Measurements from ENCODE around the gene MAP3K20. TPM values are rescaled to one million over a fixed set of nuclear protein-coding genes. Genes with fewer than 3 reads are reported as not detected.

The MAP3K20 gene
- total RNA-seq, 3 donors from 2014 or later: 5.9 to 8.6 (median 6.8) TPM

- DNase-seq: no peak
- no peaks in the 10 kb centered on the region for H3K27me3 Mint-ChIP-seq (ENCODE audit: low read depth)
- no peaks in the 10 kb centered on the region for H3K36me3 Mint-ChIP-seq (ENCODE audit: insufficient read depth)
- ATAC-seq: no peak
- H3K4me3 Mint-ChIP-seq: no peak overlapping the region
- H3K4me1 Mint-ChIP-seq (ENCODE audit: low read depth): peaks cover 2% of the 10 kb centered on the region
- H3K9me3 Mint-ChIP-seq: no peaks in the 10 kb centered on the region
These were observed 31.6 kb upstream of the MAP3K20 start for GRCh38 chr2:173043897-173044519.

GRCh38 chr2:173044686-173045085, 31.0 kb upstream of the MAP3K20 start:
- peaks cover 2% of the 10 kb centered on the region for H3K27me3 Mint-ChIP-seq (ENCODE audit: low read depth)
- H3K4me1 Mint-ChIP-seq (ENCODE audit: low read depth): peaks cover 9% of the 10 kb centered on the region
- no peak for ATAC-seq
- H3K9me3 Mint-ChIP-seq: no peaks in the 10 kb centered on the region
- no peak overlapping the region for H3K4me3 Mint-ChIP-seq
- DNase-seq: no peak
- H3K36me3 Mint-ChIP-seq (ENCODE audit: insufficient read depth): no peaks in the 10 kb centered on the region

GRCh38 chr2:173045181-173045580, 30.5 kb upstream of the MAP3K20 start:
- H3K27me3 Mint-ChIP-seq (ENCODE audit: low read depth): peaks cover 3% of the 10 kb centered on the region
- ATAC-seq: no peak
- peaks cover 9% of the 10 kb centered on the region for H3K4me1 Mint-ChIP-seq (ENCODE audit: low read depth)
- no peaks in the 10 kb centered on the region for H3K9me3 Mint-ChIP-seq
- no peaks in the 10 kb centered on the region for H3K36me3 Mint-ChIP-seq (ENCODE audit: insufficient read depth)
- no peak for DNase-seq
- no peak overlapping the region for H3K4me3 Mint-ChIP-seq

GRCh38 chr2:173048522-173048896, 27.1 kb upstream of the MAP3K20 start:
- Mint-ChIP-seq H3K4me1 (ENCODE audit: low read depth) (peaks cover 9% of the 10 kb centered on the region), H3K27me3 (ENCODE audit: low read depth) (peaks cover 9% of the 10 kb centered on the region), H3K4me3 (no peak overlapping the region), H3K9me3 (no peaks in the 10 kb centered on the region), H3K36me3 (ENCODE audit: insufficient read depth) (no peaks in the 10 kb centered on the region)
- DNase-seq (no peak), ATAC-seq (no peak)

GRCh38 chr2:173048897-173049661, 26.6 kb upstream of the MAP3K20 start:
- no peak for DNase-seq
- H3K4me3 Mint-ChIP-seq: no peak overlapping the region
- ATAC-seq: peak; percentile 93 to 95

GRCh38 chr2:173049831-173050230, 25.8 kb upstream of the MAP3K20 start:
- H3K36me3 Mint-ChIP-seq (ENCODE audit: insufficient read depth): no peaks in the 10 kb centered on the region
- peaks cover 10% of the 10 kb centered on the region for H3K27me3 Mint-ChIP-seq (ENCODE audit: low read depth)
- H3K4me1 Mint-ChIP-seq (ENCODE audit: low read depth): peaks cover 9% of the 10 kb centered on the region
- no peak overlapping the region for H3K4me3 Mint-ChIP-seq
- ATAC-seq (no peak), DNase-seq (no peak)
- H3K9me3 Mint-ChIP-seq: no peaks in the 10 kb centered on the region

More at GRCh38 chr2:173048897-173049661, 26.6 kb upstream of the MAP3K20 start:
- Mint-ChIP-seq H3K4me1 (ENCODE audit: low read depth) (peaks cover 9% of the 10 kb centered on the region), H3K36me3 (ENCODE audit: insufficient read depth) (no peaks in the 10 kb centered on the region), H3K27me3 (ENCODE audit: low read depth) (peaks cover 9% of the 10 kb centered on the region), H3K9me3 (no peaks in the 10 kb centered on the region)

- H3K4me1 Mint-ChIP-seq (ENCODE audit: low read depth): peaks cover 9% of the 10 kb centered on the region
- no peak for ATAC-seq
- H3K27me3 Mint-ChIP-seq (ENCODE audit: low read depth): peaks cover 12% of the 10 kb centered on the region
- no peak for DNase-seq
- H3K9me3 Mint-ChIP-seq: no peaks in the 10 kb centered on the region
- H3K4me3 Mint-ChIP-seq: no peak overlapping the region
- H3K36me3 Mint-ChIP-seq (ENCODE audit: insufficient read depth): no peaks in the 10 kb centered on the region
These were observed 25.0 kb upstream of the MAP3K20 start for GRCh38 chr2:173050684-173051083.

- Mint-ChIP-seq H3K27me3 (ENCODE audit: low read depth) (peaks cover 17% of the 10 kb centered on the region), H3K4me1 (ENCODE audit: low read depth) (peaks cover 9% of the 10 kb centered on the region), H3K9me3 (no peaks in the 10 kb centered on the region), H3K36me3 (ENCODE audit: insufficient read depth) (no peaks in the 10 kb centered on the region), H3K4me3 (no peak overlapping the region)
- DNase-seq (no peak), ATAC-seq (no peak)
These were observed 24.0 kb upstream of the MAP3K20 start for GRCh38 chr2:173051463-173052215.

GRCh38 chr2:173053043-173053699, 22.5 kb upstream of the MAP3K20 start:
- ATAC-seq (no peak), DNase-seq (no peak)
- Mint-ChIP-seq H3K27me3 (ENCODE audit: low read depth) (peaks cover 18% of the 10 kb centered on the region), H3K36me3 (ENCODE audit: insufficient read depth) (no peaks in the 10 kb centered on the region), H3K4me1 (ENCODE audit: low read depth) (peaks cover 9% of the 10 kb centered on the region), H3K4me3 (no peak overlapping the region), H3K9me3 (no peaks in the 10 kb centered on the region)

GRCh38 chr2:173054466-173054865, 21.2 kb upstream of the MAP3K20 start:
- Mint-ChIP-seq H3K36me3 (ENCODE audit: insufficient read depth) (no peaks in the 10 kb centered on the region), H3K4me1 (ENCODE audit: low read depth) (peaks cover 3% of the 10 kb centered on the region), H3K27me3 (ENCODE audit: low read depth) (peaks cover 17% of the 10 kb centered on the region), H3K9me3 (no peaks in the 10 kb centered on the region), H3K4me3 (no peak overlapping the region)
- ATAC-seq (no peak), DNase-seq (no peak)

- Mint-ChIP-seq H3K9me3 (no peaks in the 10 kb centered on the region), H3K4me1 (ENCODE audit: low read depth) (no peaks in the 10 kb centered on the region), H3K27me3 (ENCODE audit: low read depth) (peaks cover 13% of the 10 kb centered on the region), H3K36me3 (ENCODE audit: insufficient read depth) (no peaks in the 10 kb centered on the region), H3K4me3 (no peak overlapping the region)
- ATAC-seq: no peak
- no peak for DNase-seq
These were observed 18.8 kb upstream of the MAP3K20 start for GRCh38 chr2:173056705-173057364.

- Mint-ChIP-seq H3K4me1 (ENCODE audit: low read depth) (no peaks in the 10 kb centered on the region), H3K27me3 (ENCODE audit: low read depth) (peaks cover 15% of the 10 kb centered on the region), H3K4me3 (no peak overlapping the region), H3K36me3 (ENCODE audit: insufficient read depth) (no peaks in the 10 kb centered on the region), H3K9me3 (no peaks in the 10 kb centered on the region)
- DNase-seq: no peak
- ATAC-seq: no peak
These were observed 17.5 kb upstream of the MAP3K20 start for GRCh38 chr2:173058097-173058496.

- ATAC-seq: no peak
- no peak for DNase-seq
- Mint-ChIP-seq H3K4me3 (no peak overlapping the region), H3K27me3 (ENCODE audit: low read depth) (peaks cover 12% of the 10 kb centered on the region), H3K36me3 (ENCODE audit: insufficient read depth) (no peaks in the 10 kb centered on the region), H3K9me3 (no peaks in the 10 kb centered on the region), H3K4me1 (ENCODE audit: low read depth) (no peaks in the 10 kb centered on the region)
These were observed 17.0 kb upstream of the MAP3K20 start for GRCh38 chr2:173058673-173059072.

- no peak for DNase-seq
- peaks cover 12% of the 10 kb centered on the region for H3K27me3 Mint-ChIP-seq (ENCODE audit: low read depth)
- no peak for ATAC-seq
- no peaks in the 10 kb centered on the region for H3K4me1 Mint-ChIP-seq (ENCODE audit: low read depth)
- H3K36me3 Mint-ChIP-seq (ENCODE audit: insufficient read depth): no peaks in the 10 kb centered on the region
- no peak overlapping the region for H3K4me3 Mint-ChIP-seq
- no peaks in the 10 kb centered on the region for H3K9me3 Mint-ChIP-seq
These were observed 16.4 kb upstream of the MAP3K20 start for GRCh38 chr2:173059292-173059691.
